GM04503 (cell line): ENCODE results near the gene THOC5.
"Not testable (repeated sequence)": the region's sequence is repeated elsewhere in the genome, so short reads cannot be mapped to it uniquely, and the experiment has no call there.

ENCODE experiments used
- DNase-seq: peaks from one replicate; pipeline ENCODE4 v3.0.0-alpha.2; 2012; ENCODE audit warnings: low read depth

The THOC5 gene

GRCh38 chr22:29563652-29564460, 10.3 kb upstream of the THOC5 start:
- DNase-seq: no peak

GRCh38 chr22:29559853-29560252, 6.3 kb upstream of the THOC5 start:
- no peak for DNase-seq

GRCh38 chr22:29559030-29559429, 5.5 kb upstream of the THOC5 start:
- DNase-seq: no peak

GRCh38 chr22:29555065-29555644, 1.6 kb upstream of the THOC5 start:
- peak; percentile 26 for DNase-seq

GRCh38 chr22:29552357-29552756, 1.2 kb downstream of the THOC5 start:
- not testable (repeated sequence) for DNase-seq

GRCh38 chr22:29550005-29550404, 3.6 kb downstream of the THOC5 start:
- no peak for DNase-seq

GRCh38 chr22:29545045-29545444, 8.5 kb downstream of the THOC5 start:
- not testable (repeated sequence) for DNase-seq

- no peak for DNase-seq
Measured at GRCh38 chr22:29541845-29542244, 11.7 kb downstream of the THOC5 start.

GRCh38 chr22:29539105-29539504, 14.5 kb downstream of the THOC5 start:
- no peak for DNase-seq

- no peak for DNase-seq
Measured at GRCh38 chr22:29536411-29536810, 17.1 kb downstream of the THOC5 start.

GRCh38 chr22:29531419-29531818, 22.1 kb downstream of the THOC5 start:
- no peak for DNase-seq

- DNase-seq: no peak
Measured at GRCh38 chr22:29530716-29531115, 22.8 kb downstream of the THOC5 start.

GRCh38 chr22:29528144-29528543, 25.4 kb downstream of the THOC5 start:
- no peak for DNase-seq

- DNase-seq: no peak
Measured at GRCh38 chr22:29524442-29525191, 28.9 kb downstream of the THOC5 start.

- DNase-seq: no peak
Measured at GRCh38 chr22:29523761-29524160, 29.8 kb downstream of the THOC5 start.

GRCh38 chr22:29521526-29521925, 32.0 kb downstream of the THOC5 start:
- DNase-seq: no peak

- DNase-seq: peak; percentile 53
Measured at GRCh38 chr22:29520851-29521250, 32.7 kb downstream of the THOC5 start.

GRCh38 chr22:29519996-29520395, 33.6 kb downstream of the THOC5 start:
- no peak for DNase-seq

- DNase-seq: no peak
Measured at GRCh38 chr22:29518427-29518826, 35.1 kb downstream of the THOC5 start.

GRCh38 chr22:29517215-29517908, 36.2 kb downstream of the THOC5 start:
- no peak for DNase-seq

- DNase-seq: no peak
Measured at GRCh38 chr22:29512031-29512430, 41.5 kb downstream of the THOC5 start.

GRCh38 chr22:29511126-29511862, 42.3 kb downstream of the THOC5 start:
- DNase-seq: no peak
